Lower leg skin (tissue), 3 donors: ENCODE measurements around the gene ZNF782.

ENCODE experiments used
- CTCF ChIP-seq, 3 donors: fragments of 450-650 bp; IDR thresholded peaks; one replicate each; pipeline ENCODE4 v1.5.1; 2016; ENCODE audit warnings: antibody characterized with exemption in 3 of 3, mild to moderate bottlenecking in 3 of 3, moderate library complexity in 2 of 3
- POLR2A ChIP-seq, 2 donors: fragments of 450-650 bp; IDR thresholded peaks; one replicate each; pipeline ENCODE4 v1.6.1; 2016 to 2017; ENCODE audit warnings: antibody characterized with exemption in 2 of 2, mild to moderate bottlenecking in 1 of 2, moderate library complexity in 1 of 2

GRCh38 chr9:96769989-96770388 lies 84.3 kb downstream of the ZNF782 start:
- no peak for TF ChIP-seq CTCF (IDR thresholded peaks at IDR 0.05)
- TF ChIP-seq POLR2A (IDR thresholded peaks at IDR 0.05), result no peak
